ENCODE measurements around the gene MBD3L4. TPM values are rescaled to one million over a fixed set of nuclear protein-coding genes. Genes with fewer than 3 reads are reported as not detected.
"Not testable (repeated sequence)": the region's sequence is repeated elsewhere in the genome, so short reads cannot be mapped to it uniquely, and the experiment has no call there.

The MBD3L4 gene
- total RNA-seq, 1 donor from 2014 or later = not detected

DNA sequence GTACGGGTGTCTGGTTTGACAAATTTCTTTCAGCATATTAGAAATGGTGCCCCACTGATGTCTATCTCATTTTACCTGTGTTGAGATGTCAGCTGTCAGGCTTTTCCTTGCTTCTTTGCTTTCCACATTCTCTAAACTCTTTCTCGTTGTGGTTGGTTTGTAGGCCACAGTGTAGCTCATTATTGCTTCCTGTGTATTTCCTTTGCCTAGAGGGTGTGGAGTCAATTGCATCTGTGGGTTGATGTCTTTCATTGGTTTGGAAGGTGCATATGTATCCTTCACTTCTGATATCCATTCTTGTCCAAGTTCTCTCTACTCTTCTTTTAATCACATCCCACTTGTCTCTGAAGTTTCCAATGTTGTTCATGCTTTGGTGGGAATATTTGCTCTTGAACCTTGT lies 1.6 kb upstream of the MBD3L4 start:
- H3K4me3 ChIP-seq; H3K4me1 ChIP-seq; H3K27ac ChIP-seq; H3K9me3 ChIP-seq; intact Hi-C loops (cut with DNase I); DNase-seq (ENCODE audit: low spot score in 2 of 2); H3K36me3 ChIP-seq; H3K27me3 ChIP-seq: not testable (repeated sequence)

- H3K27ac ChIP-seq; H3K4me3 ChIP-seq; intact Hi-C loops (cut with DNase I); H3K36me3 ChIP-seq; DNase-seq (ENCODE audit: low spot score in 2 of 2); H3K9me3 ChIP-seq; H3K4me1 ChIP-seq; H3K27me3 ChIP-seq: not testable (repeated sequence)
Measured at GRCh38 chr19:7030278-7030677, 9.7 kb downstream of the MBD3L4 start, which contains the start of gene MBD3L5. MBD3L5 (plus strand) TSS chr19:7030578; CDS start chr19:7030612, 34 bp downstream.

DNA sequence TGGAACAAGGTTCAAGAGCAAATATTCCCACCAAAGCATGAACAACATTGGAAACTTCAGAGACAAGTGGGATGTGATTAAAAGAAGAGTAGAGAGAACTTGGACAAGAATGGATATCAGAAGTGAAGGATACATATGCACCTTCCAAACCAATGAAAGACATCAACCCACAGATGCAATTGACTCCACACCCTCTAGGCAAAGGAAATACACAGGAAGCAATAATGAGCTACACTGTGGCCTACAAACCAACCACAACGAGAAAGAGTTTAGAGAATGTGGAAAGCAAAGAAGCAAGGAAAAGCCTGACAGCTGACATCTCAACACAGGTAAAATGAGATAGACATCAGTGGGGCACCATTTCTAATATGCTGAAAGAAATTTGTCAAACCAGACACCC lies 11.2 kb downstream of the MBD3L4 start:
- DNase-seq (ENCODE audit: low spot score in 2 of 2); intact Hi-C loops (cut with DNase I); H3K27me3 ChIP-seq; H3K9me3 ChIP-seq; H3K4me3 ChIP-seq; H3K27ac ChIP-seq; H3K36me3 ChIP-seq; H3K4me1 ChIP-seq: not testable (repeated sequence)

DNA sequence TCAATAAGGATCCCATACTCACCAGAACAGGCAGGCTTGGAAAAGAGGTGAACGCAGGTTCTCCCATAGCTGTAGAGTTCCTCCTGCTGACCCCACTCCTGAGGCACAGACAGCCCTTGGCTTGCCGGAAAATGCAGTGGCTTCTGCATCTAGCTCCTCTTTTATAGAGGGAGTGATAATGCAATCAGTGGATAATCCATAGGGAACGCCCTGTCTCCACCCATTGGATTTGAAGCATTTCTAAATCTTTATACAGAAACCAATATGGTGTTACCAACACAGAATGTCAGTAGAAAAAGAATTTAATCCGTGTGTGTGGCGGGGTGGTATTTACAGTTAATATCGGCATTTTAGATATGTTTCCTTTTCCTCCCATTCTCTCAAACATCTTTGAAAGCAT lies 18.6 kb downstream of the MBD3L4 start, which contains the start of gene MBD3L2B:
Gene MBD3L2B (minus strand): TSS at position 101 of the 400 bp plus-strand sequence. CDS start 34 bp downstream, at position 67.
- H3K27ac ChIP-seq; H3K4me1 ChIP-seq; H3K4me3 ChIP-seq; DNase-seq (ENCODE audit: low spot score in 2 of 2); H3K9me3 ChIP-seq; intact Hi-C loops (cut with DNase I); H3K36me3 ChIP-seq; H3K27me3 ChIP-seq: not testable (repeated sequence)

DNA sequence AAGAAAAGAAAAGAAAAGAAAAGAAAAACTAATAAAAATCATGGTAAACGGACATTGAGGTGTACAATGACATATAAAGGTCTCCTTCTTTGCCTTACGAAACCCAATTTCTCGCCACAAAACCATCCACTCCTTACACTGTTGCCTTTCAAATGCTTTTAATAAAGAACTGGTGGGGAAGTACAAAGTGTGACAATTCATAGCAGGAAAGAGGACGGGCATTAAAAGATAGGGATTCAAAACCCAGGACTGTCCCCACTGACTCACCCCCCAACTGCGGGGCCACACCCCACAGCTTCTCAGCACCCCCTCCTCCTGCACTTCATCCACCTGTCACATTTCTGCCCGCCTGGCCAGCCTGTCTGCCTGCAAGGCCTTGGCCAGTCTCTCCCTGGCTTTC lies 21.2 kb downstream of the MBD3L4 start:
- intact Hi-C loops (cut with DNase I) = no loop called here
- Histone ChIP-seq H3K4me3 (no peak overlapping the region), H3K27ac (no peak overlapping the region), H3K27me3 (no peaks in the 10 kb centered on the region), H3K4me1 (no peaks in the 10 kb centered on the region), H3K36me3 (no peaks in the 10 kb centered on the region), H3K9me3 (no peaks in the 10 kb centered on the region)
- TF ChIP-seq, protein P1, sequence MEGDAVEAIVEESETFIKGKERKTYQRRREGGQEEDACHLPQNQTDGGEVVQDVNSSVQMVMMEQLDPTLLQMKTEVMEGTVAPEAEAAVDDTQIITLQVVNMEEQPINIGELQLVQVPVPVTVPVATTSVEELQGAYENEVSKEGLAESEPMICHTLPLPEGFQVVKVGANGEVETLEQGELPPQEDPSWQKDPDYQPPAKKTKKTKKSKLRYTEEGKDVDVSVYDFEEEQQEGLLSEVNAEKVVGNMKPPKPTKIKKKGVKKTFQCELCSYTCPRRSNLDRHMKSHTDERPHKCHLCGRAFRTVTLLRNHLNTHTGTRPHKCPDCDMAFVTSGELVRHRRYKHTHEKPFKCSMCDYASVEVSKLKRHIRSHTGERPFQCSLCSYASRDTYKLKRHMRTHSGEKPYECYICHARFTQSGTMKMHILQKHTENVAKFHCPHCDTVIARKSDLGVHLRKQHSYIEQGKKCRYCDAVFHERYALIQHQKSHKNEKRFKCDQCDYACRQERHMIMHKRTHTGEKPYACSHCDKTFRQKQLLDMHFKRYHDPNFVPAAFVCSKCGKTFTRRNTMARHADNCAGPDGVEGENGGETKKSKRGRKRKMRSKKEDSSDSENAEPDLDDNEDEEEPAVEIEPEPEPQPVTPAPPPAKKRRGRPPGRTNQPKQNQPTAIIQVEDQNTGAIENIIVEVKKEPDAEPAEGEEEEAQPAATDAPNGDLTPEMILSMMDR (IDR thresholded peaks at IDR 0.05) = no peak
- no peak for DNase-seq (ENCODE audit: low spot score in 2 of 2)

DNA sequence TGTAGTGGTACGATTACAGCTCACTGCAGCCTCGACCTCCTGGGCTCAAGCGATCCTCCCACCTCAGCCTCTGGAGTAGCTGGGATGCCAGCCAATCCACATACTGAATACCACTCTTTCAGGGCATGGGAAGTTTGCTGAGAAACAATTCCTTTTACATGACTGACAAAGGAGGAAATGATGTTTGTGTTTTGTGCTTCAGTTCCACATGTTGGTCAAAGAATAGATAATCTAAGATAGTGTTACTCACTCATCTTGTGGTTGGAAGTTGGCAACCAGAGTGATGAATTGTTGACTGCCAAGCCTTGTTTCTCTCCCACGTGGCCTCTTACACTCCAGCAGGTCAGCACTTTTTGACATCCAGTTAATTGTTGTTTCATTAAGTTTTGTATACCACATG lies 26.3 kb downstream of the MBD3L4 start:
- Histone ChIP-seq H3K4me3 (no peak overlapping the region), H3K27ac (no peak overlapping the region), H3K36me3 (no peaks in the 10 kb centered on the region), H3K27me3 (no peaks in the 10 kb centered on the region), H3K4me1 (no peaks in the 10 kb centered on the region), H3K9me3 (no peaks in the 10 kb centered on the region)
- intact Hi-C loops (cut with DNase I) = no loop called here
- DNase-seq (ENCODE audit: low spot score in 2 of 2) = no peak
- TF ChIP-seq, protein P1 (IDR thresholded peaks at IDR 0.05) = no peak

GRCh38 chr19:7010722-7011593 lies 29.0 kb downstream of the MBD3L4 start:
- TF ChIP-seq, protein P1 (IDR thresholded peaks at IDR 0.05) = no peak
- intact Hi-C loops (cut with DNase I) = no loop called here
- Histone ChIP-seq H3K36me3 (no peaks in the 10 kb centered on the region), H3K4me3 (no peak overlapping the region), H3K27me3 (no peaks in the 10 kb centered on the region), H3K27ac (no peak overlapping the region), H3K4me1 (no peaks in the 10 kb centered on the region), H3K9me3 (no peaks in the 10 kb centered on the region)
- no peak for DNase-seq (ENCODE audit: low spot score in 2 of 2)
